ENCODE measurements around the gene DBNL.

- TF ChIP-seq POLR2A (IDR thresholded peaks at IDR 0.05; ENCODE audit: low read length) (no peak), GATA1 (IDR thresholded peaks at IDR 0.05; ENCODE audit: low read depth, low read length) (no peak)
These were observed 40.2 kb downstream of the DBNL start for GRCh38 chr7:44084701-44085100.

Measured in erythroblast (primary cell).